Stimulated activated CD8-positive, alpha-beta memory T cell treated with anti-CD3 and anti-CD28 coated beads, Interleukin-15, amount 100 ng/mL, for 4 hours (primary cell): ENCODE results near the gene KRTAP5-10.
"Not testable (repeated sequence)": the region's sequence is repeated elsewhere in the genome, so short reads cannot be mapped to it uniquely, and the experiment has no call there.

Experiments
- DNase-seq, 2 donors: peaks; one replicate each; pipeline ENCODE4 v3.0.0-alpha.2; 2020; ENCODE audit warnings: low read depth in 2 of 2

The KRTAP5-10 gene

GRCh38 chr11:71611218-71611910 is 46.0 kb downstream of the KRTAP5-10 start:
- not testable (repeated sequence) for DNase-seq

- not testable (repeated sequence) for DNase-seq
These were observed 48.6 kb downstream of the KRTAP5-10 start for GRCh38 chr11:71613931-71614330.

- not testable (repeated sequence) for DNase-seq
These were observed 49.1 kb downstream of the KRTAP5-10 start for GRCh38 chr11:71614366-71614917.

GRCh38 chr11:71615003-71615402 is 49.6 kb downstream of the KRTAP5-10 start:
- not testable (repeated sequence) for DNase-seq
